ENCODE measurements around the gene LRRC72.
"Not testable (repeated sequence)": the region's sequence is repeated elsewhere in the genome, so short reads cannot be mapped to it uniquely, and the experiment has no call there.

The LRRC72 gene

DNA sequence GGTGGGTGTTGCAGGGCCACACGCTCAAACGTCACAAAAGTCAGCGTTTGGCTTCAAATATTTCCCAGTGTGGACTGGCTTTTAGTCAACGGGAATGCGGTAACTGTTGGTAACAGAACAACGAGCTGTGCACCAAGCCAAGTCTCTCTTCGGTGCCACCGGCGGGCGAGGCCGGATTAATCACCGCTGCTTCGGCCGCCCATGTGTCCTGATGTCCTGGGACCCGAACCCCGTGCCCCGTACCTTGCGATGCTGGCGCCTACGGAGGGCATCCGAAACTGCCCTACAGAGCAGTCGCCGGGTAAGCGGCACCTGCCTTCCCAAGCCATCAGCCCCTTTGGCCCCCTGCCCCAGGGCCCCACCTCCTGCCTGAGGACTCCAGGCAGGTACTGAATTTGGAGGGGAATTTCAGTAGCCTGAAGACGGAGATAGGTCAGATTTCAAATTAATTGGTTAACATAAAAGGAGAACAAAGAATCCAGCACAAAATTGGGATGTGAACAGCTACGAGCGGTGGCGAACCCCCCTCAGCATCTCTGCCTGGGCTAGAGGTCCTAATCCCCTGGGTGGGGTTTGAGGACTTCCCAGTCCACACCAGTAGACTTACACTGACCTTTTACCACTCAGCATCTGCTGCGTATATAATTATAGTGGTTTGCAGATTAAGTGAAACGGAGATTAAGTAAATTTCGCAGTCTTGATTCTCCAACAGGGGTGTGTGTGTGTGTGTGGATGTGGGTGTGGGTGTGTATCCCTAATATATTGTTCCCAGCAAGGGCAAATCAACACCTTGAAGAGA lies at the start of gene LRRC72:
Gene LRRC72, plus strand, starts transcription at position 84 of the 799 bp plus-strand sequence. Its CDS starts 128 bp downstream, at position 212.
- no peak for DNase-seq (ENCODE audit: low read depth in 2 of 2)

DNA sequence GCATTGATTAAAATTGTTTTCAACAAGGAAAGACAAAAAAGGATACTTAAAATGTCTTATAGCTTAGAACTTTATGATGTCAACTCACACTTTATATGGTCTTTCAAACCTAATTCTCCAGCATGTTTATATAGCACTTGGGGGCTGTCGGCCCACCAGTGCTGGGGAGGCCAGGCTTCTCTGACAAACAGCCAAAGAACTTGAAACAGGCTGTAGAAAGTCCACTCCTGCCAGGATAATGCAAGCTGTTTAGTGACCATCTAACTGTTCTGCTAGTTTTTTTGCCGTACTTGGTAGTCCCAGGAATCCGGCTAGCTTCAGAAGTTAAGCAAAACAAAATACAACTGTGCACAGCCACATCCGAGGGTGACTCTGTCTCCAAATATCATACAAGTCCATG lies 47.5 kb upstream of the LRRC72 start:
- DNase-seq (ENCODE audit: low read depth in 2 of 2) = no peak

- DNase-seq (ENCODE audit: low read depth in 2 of 2) = no peak
Observed at GRCh38 chr7:16479591-16479990, 47.0 kb upstream of the LRRC72 start.

- no peak for DNase-seq (ENCODE audit: low read depth in 2 of 2)
Observed at GRCh38 chr7:16484453-16485158, 42.0 kb upstream of the LRRC72 start.

- DNase-seq (ENCODE audit: low read depth in 2 of 2) = no peak
Observed at GRCh38 chr7:16491148-16491547, 35.5 kb upstream of the LRRC72 start.

GRCh38 chr7:16492513-16493062 lies 34.0 kb upstream of the LRRC72 start:
- no peak for DNase-seq (ENCODE audit: low read depth in 2 of 2)

GRCh38 chr7:16493266-16493665 lies 33.4 kb upstream of the LRRC72 start:
- DNase-seq (ENCODE audit: low read depth in 2 of 2) = no peak

- no peak for DNase-seq (ENCODE audit: low read depth in 2 of 2)
Observed at GRCh38 chr7:16494551-16494950, 32.1 kb upstream of the LRRC72 start.

DNA sequence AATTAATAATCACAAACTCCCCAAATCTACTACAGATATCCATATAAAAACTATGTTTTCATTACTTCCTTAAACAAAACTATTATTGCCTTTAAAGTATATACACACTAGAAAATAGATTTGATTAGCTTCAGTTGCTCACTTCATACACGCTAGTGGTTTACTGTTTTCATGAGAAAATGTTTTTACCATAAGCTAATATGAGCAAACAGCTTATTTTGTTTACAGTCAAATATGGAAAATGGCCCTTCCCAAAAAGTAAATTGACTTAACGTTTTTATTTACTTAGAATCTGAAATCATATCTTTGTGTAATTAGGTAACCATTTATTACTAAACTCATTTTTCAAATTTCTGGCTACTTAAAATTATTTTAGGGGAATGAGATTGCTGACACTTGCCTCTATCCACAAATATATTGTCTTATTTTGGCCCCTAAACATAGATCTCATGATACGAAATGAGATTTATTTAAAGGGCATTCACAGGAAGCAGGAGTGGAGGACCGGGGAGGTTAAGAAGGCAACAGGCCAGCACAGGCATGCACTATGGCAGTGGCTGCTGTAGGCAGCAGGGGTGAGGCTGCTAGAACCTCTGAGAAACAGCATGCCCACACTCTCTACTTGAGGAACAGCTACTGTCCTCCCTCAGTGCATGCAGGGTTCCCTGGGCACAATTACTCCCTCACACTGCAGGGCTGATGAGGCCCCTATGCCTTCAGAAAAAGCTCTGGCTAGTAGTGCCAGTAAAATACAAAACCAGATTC lies 31.5 kb upstream of the LRRC72 start:
- no peak for DNase-seq (ENCODE audit: low read depth in 2 of 2)

DNA sequence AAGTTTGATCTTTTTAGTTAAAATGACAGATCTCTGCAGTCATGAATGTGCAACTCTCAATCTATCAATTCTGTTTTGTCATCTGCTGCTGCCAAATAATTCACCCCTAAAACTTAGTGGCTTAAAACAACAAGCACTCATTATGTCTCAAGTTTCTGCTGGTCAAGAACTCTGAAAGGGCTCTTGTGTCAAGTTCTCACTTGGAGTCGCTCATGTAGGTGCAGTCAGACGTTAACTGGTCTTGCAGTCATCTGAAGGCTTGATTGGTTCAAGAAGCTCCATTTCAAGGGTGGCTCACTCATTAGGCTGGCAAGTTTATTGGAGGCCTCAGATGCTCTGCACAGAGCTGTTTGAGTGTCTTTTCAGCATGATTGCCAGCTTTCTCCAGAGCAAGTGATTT lies 28.5 kb upstream of the LRRC72 start:
- DNase-seq (ENCODE audit: low read depth in 2 of 2) = no peak

DNA sequence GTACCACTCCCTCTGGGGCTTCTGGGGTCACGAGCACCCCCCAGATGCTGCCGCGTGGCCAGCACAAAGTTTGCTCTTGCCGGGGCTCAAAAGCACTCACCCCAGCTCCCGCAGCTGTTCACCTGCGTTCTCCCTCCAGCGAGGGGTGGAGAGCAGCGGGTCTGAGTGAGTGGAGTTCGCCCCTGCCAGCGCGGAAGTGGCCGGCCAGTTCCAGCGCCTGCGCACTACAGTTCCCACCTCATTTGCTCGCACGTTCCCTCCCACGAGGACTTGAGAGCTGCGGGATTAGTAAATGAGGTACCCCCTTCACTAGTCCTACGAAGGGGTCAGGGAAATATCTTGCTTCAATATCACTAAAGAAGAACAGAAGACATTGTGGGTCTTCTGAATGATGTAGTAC lies 24.3 kb upstream of the LRRC72 start:
- no peak for DNase-seq (ENCODE audit: low read depth in 2 of 2)

DNA sequence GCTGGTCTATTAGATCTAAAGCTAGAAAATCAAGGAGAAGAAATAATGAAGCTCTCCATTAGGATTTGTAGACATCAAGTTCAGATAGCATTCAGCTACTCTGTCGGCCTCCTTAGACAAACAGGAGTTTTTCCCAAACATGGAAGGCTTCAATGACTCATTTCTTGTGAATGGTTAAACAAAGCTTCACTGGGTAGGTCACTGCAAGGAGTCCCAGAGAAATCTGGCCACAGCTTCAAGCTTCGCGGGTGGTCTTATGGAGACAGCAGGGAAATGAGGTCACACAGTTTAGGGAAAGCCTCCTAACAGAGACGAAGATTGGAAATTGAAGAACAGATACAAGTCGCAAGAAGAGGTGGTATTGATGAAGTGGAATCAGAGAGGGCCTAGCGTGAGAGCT lies 22.6 kb upstream of the LRRC72 start:
- DNase-seq (ENCODE audit: low read depth in 2 of 2) = no peak

- DNase-seq (ENCODE audit: low read depth in 2 of 2) = not testable (repeated sequence)
Observed at GRCh38 chr7:16506422-16506821, 20.2 kb upstream of the LRRC72 start.

DNA sequence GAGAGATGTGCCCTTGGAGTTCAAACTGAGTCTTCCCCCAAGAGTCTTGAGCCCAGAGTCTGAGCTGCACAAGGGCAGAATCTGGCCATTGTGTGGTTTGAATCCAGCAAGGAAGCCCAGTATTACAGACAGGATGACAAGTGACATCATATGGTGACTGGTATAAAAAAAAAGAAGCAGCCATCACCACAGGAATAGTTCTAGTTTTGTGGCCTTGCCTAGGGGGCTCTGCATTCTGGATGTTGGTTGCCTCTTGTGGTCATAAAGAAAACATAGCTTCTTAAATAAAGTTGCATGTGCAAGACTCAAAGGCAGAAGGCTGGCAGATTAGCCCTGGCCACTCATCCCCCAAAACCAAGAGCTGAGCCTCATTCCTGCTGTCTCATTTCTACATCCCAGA lies 16.8 kb upstream of the LRRC72 start:
- DNase-seq (ENCODE audit: low read depth in 2 of 2) = no peak

DNA sequence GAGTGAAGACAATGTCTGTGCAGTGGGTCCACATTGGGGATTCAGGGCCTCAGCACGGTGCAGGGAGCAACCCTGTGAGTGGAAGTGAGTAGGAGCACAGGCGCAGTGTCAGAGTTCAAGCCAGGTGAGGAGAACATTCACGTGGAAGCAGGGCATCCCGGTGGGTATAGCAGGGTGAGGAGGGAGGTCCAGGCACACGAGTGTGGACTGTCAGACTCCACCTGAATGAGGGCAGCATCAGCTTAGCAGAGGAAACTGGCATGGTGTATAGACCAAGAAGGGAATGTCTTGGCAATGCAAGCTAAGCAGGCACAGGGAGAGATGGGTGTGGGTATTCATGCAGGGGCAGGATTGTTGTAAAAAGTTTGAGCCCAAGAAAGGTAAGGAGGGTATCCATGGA lies 15.3 kb upstream of the LRRC72 start:
- DNase-seq (ENCODE audit: low read depth in 2 of 2) = no peak

- DNase-seq (ENCODE audit: low read depth in 2 of 2) = no peak
Observed at GRCh38 chr7:16512097-16512496, 14.5 kb upstream of the LRRC72 start.

GRCh38 chr7:16514271-16514670 lies 12.4 kb upstream of the LRRC72 start:
- DNase-seq (ENCODE audit: low read depth in 2 of 2) = no peak

- DNase-seq (ENCODE audit: low read depth in 2 of 2) = no peak
Observed at GRCh38 chr7:16514729-16515128, 11.9 kb upstream of the LRRC72 start.

GRCh38 chr7:16515785-16516685 lies 10.6 kb upstream of the LRRC72 start:
- no peak for DNase-seq (ENCODE audit: low read depth in 2 of 2)

DNA sequence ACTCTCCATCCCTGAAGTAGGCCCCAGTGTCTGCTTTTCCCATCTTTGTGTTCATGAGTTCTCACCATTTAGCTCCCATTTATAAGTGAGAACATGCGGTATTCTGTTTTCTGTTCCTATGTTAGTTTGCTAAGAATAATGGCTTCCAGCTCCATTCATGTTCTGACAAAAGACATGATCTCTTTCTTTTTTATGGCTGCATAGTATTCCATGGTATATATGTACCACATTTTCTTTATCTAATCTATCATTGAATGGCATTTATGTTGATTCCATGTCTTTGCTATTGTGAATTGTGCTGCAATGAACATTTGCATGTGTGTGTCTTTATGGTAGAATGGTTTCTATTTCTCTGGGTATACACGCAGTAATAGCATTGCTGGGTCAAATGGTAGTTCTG lies 6.6 kb upstream of the LRRC72 start:
- not testable (repeated sequence) for DNase-seq (ENCODE audit: low read depth in 2 of 2)

DNA sequence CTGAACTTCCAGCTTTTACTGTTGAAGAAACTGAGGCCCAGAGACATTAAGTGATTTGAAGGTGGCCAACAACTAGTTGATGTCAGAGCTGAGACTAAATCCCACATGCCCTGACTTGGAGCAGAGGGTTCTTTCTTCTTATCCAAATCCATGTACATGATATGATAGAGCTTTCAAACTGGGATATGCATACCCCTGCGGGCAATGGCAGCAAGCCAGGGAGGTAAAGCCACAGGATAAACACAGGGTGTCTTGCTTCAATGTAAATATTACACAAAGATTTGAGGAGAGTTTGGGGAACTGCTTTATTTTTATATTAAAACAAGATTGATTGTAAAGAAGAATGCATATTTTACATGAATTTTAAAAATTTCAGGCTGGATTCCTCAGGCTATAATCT lies 2.3 kb upstream of the LRRC72 start:
- no peak for DNase-seq (ENCODE audit: low read depth in 2 of 2)
